ENCODE data around the gene TCF15. TPM values are rescaled to one million over a fixed set of nuclear protein-coding genes. Genes with fewer than 3 reads are reported as not detected.

The TCF15 gene
- total and polyA plus RNA-seq, 2 of the 13 experiments (the other 11 are each of a cell fraction or from before 2014, with no cell fraction given): not detected

DNA sequence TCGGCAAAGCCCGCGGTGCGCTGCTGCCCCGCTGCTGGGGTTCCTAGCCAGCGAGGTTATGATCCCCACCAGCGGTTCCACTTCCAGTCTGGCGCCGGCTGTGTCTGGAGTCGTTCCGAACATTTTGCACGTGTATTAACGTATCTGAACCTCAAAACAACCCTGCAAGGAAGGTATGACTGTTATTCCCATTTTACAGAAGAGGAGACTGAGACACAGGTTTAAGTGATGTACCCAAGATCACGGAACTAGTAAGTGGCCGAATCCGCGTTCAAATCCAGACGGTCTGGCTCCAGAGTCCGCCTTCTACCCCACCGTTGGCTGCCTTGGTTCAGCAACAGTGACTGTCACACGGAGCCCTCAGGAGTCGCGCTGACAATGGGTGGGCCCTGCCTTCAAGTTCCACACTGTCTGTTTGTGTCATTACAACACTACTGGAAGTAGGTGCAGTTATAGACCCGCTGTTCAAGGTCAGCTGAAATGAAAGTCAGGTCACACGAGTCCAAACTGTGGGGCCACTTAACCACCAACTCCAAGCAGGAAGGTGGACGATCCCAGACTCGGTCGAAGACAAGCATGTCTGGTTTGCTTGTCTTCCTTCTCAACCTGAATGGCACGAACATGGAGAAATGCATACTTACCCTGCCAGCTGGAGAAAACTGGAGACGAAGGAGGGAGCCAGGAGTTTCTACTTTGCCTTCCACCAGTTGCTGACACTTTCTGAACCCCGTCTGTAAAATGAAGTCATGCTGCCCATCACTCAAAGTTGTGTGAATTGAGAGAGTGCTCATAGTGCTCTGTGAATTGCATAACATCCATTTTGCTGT is 43.7 kb upstream of the TCF15 start (continued):
- no peak; the same call in 1 of the 2 replicates for TF ChIP-seq HES4 (CRISPR knock-in tag; IDR thresholded peaks at IDR 0.05; ENCODE audit: borderline replicate concordance)
- no peak for TF ChIP-seq ZNF780A (CRISPR knock-in tag; IDR thresholded peaks at IDR 0.05)
- TF ChIP-seq IRF2 (CRISPR knock-in tag; IDR thresholded peaks at IDR 0.05): no peak; the same call in 1 of the 2 replicates
- TF ChIP-seq, protein P1, sequence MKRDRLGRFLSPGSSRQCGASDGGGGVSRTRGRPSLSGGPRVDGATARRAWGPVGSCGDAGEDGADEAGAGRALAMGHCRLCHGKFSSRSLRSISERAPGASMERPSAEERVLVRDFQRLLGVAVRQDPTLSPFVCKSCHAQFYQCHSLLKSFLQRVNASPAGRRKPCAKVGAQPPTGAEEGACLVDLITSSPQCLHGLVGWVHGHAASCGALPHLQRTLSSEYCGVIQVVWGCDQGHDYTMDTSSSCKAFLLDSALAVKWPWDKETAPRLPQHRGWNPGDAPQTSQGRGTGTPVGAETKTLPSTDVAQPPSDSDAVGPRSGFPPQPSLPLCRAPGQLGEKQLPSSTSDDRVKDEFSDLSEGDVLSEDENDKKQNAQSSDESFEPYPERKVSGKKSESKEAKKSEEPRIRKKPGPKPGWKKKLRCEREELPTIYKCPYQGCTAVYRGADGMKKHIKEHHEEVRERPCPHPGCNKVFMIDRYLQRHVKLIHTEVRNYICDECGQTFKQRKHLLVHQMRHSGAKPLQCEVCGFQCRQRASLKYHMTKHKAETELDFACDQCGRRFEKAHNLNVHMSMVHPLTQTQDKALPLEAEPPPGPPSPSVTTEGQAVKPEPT (CRISPR knock-in tag; IDR thresholded peaks at IDR 0.05; ENCODE audit: low read depth): no peak
- no peak for TF ChIP-seq ELF3 (CRISPR knock-in tag; IDR thresholded peaks at IDR 0.05)
- TF ChIP-seq, protein P2, sequence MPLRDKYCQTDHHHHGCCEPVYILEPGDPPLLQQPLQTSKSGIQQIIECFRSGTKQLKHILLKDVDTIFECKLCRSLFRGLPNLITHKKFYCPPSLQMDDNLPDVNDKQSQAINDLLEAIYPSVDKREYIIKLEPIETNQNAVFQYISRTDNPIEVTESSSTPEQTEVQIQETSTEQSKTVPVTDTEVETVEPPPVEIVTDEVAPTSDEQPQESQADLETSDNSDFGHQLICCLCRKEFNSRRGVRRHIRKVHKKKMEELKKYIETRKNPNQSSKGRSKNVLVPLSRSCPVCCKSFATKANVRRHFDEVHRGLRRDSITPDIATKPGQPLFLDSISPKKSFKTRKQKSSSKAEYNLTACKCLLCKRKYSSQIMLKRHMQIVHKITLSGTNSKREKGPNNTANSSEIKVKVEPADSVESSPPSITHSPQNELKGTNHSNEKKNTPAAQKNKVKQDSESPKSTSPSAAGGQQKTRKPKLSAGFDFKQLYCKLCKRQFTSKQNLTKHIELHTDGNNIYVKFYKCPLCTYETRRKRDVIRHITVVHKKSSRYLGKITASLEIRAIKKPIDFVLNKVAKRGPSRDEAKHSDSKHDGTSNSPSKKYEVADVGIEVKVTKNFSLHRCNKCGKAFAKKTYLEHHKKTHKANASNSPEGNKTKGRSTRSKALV (CRISPR knock-in tag; IDR thresholded peaks at IDR 0.05): no peak; the same call in 1 of the 2 replicates
- TF ChIP-seq, protein P3, sequence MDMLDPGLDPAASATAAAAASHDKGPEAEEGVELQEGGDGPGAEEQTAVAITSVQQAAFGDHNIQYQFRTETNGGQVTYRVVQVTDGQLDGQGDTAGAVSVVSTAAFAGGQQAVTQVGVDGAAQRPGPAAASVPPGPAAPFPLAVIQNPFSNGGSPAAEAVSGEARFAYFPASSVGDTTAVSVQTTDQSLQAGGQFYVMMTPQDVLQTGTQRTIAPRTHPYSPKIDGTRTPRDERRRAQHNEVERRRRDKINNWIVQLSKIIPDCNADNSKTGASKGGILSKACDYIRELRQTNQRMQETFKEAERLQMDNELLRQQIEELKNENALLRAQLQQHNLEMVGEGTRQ (IDR thresholded peaks at IDR 0.05; ENCODE audit: low read depth, low read length): no peak; the same call in 1 of the 2 replicates
- TF ChIP-seq, protein P3 (CRISPR knock-in tag; IDR thresholded peaks at IDR 0.05; ENCODE audit: borderline replicate concordance): no peak; the same call in 1 of the 2 replicates
- TF ChIP-seq ZNF510 (CRISPR knock-in tag; IDR thresholded peaks at IDR 0.05; ENCODE audit: low read depth): no peak; the same call in 1 of the 2 replicates
- TF ChIP-seq ZNF33B (CRISPR knock-in tag; IDR thresholded peaks at IDR 0.05): peak; percentile 85; the same call in 1 of the 2 replicates
- no peak for TF ChIP-seq NFKB2 (CRISPR knock-in tag; IDR thresholded peaks at IDR 0.05; ENCODE audit: borderline replicate concordance)
- peak; percentile 73 for TF ChIP-seq SKI (IDR thresholded peaks at IDR 0.05; ENCODE audit: partially characterized antibody)
- no peak for TF ChIP-seq RFXAP (CRISPR knock-in tag; IDR thresholded peaks at IDR 0.05; ENCODE audit: borderline replicate concordance)
- TF ChIP-seq, protein P4, sequence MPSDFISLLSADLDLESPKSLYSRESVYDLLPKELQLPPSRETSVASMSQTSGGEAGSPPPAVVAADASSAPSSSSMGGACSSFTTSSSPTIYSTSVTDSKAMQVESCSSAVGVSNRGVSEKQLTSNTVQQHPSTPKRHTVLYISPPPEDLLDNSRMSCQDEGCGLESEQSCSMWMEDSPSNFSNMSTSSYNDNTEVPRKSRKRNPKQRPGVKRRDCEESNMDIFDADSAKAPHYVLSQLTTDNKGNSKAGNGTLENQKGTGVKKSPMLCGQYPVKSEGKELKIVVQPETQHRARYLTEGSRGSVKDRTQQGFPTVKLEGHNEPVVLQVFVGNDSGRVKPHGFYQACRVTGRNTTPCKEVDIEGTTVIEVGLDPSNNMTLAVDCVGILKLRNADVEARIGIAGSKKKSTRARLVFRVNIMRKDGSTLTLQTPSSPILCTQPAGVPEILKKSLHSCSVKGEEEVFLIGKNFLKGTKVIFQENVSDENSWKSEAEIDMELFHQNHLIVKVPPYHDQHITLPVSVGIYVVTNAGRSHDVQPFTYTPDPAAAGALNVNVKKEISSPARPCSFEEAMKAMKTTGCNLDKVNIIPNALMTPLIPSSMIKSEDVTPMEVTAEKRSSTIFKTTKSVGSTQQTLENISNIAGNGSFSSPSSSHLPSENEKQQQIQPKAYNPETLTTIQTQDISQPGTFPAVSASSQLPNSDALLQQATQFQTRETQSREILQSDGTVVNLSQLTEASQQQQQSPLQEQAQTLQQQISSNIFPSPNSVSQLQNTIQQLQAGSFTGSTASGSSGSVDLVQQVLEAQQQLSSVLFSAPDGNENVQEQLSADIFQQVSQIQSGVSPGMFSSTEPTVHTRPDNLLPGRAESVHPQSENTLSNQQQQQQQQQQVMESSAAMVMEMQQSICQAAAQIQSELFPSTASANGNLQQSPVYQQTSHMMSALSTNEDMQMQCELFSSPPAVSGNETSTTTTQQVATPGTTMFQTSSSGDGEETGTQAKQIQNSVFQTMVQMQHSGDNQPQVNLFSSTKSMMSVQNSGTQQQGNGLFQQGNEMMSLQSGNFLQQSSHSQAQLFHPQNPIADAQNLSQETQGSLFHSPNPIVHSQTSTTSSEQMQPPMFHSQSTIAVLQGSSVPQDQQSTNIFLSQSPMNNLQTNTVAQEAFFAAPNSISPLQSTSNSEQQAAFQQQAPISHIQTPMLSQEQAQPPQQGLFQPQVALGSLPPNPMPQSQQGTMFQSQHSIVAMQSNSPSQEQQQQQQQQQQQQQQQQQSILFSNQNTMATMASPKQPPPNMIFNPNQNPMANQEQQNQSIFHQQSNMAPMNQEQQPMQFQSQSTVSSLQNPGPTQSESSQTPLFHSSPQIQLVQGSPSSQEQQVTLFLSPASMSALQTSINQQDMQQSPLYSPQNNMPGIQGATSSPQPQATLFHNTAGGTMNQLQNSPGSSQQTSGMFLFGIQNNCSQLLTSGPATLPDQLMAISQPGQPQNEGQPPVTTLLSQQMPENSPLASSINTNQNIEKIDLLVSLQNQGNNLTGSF (CRISPR knock-in tag; IDR thresholded peaks at IDR 0.05): peak; percentile 27; the same call in 1 of the 2 replicates
- no peak for TF ChIP-seq GATA4 (IDR thresholded peaks at IDR 0.05; ENCODE audit: borderline replicate concordance, low read depth)
- no peak for TF ChIP-seq MAFG (CRISPR knock-in tag; IDR thresholded peaks at IDR 0.05)
- 0 out of 2 replicates have a peak, but pooled peaks have one; percentile 33 for TF ChIP-seq FOXA3 (CRISPR knock-in tag; IDR thresholded peaks at IDR 0.05)

All from HepG2 (cell line).